Loucy (cell line): ENCODE measurements around the gene FANCC.

ENCODE experiments used
- EZH2phosphoT487 ChIP-seq: fragments of 200-600 bp; IDR thresholded peaks from 2 replicates; pipeline ENCODE4 v1.6.1; 2018; ENCODE audit warnings: antibody characterized with exemption, mild to moderate bottlenecking, moderate library complexity, borderline replicate concordance
- TF ChIP-seq, protein P1 (sequence below): fragments of 200-600 bp; sonication (generic); conservative IDR thresholded peaks from 2 replicates; pipeline ENCODE4 v1.5.1; 2014; ENCODE audit warnings: mild to moderate bottlenecking, antibody characterized with exemption, low read length

DNA sequence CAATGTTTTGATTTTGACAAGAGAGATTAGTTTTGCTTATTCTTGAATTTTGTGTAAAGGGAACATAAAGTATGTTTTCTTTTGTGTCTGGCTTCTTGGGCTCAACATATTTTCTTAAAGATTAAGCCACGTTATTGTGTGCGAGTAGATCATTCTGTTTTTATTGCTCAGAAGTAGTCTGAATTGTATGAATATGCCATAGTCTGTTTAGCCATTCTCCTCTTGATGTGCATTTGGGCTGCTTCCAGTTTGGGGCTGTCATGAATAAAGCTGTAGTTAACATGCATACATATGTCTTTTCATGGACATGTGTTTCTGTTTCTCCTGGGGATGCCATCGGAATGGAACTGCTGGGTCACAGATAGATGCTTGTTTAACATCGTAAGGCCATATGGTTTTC, 198.9 kb downstream of the FANCC start:
- TF ChIP-seq, protein P1, sequence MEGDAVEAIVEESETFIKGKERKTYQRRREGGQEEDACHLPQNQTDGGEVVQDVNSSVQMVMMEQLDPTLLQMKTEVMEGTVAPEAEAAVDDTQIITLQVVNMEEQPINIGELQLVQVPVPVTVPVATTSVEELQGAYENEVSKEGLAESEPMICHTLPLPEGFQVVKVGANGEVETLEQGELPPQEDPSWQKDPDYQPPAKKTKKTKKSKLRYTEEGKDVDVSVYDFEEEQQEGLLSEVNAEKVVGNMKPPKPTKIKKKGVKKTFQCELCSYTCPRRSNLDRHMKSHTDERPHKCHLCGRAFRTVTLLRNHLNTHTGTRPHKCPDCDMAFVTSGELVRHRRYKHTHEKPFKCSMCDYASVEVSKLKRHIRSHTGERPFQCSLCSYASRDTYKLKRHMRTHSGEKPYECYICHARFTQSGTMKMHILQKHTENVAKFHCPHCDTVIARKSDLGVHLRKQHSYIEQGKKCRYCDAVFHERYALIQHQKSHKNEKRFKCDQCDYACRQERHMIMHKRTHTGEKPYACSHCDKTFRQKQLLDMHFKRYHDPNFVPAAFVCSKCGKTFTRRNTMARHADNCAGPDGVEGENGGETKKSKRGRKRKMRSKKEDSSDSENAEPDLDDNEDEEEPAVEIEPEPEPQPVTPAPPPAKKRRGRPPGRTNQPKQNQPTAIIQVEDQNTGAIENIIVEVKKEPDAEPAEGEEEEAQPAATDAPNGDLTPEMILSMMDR, result no peak
- TF ChIP-seq EZH2phosphoT487, result no peak
